Caco-2 (cell line): ENCODE data around the gene CBFB. TPM values are rescaled to one million over a fixed set of nuclear protein-coding genes. Genes with fewer than 3 reads are reported as not detected.

ENCODE experiments used
- BruUV-seq: library from RNA; stranded (reverse); fragments of 400-500 nt; replicated peaks from 2 replicates; lab custom pipeline; 2021; lab: Mats Ljungman, UMichigan
- CTCF ChIA-PET: fragments of 300-600 bp; sonication (Branson Sonifier 250); formaldehyde crosslinking; loops from one replicate; lab custom pipeline; 2022; ENCODE audit warnings: antibody characterized with exemption; lab: Charles Lee
- POLR2A ChIA-PET: fragments of 300-600 bp; sonication (Branson Sonifier 250); formaldehyde crosslinking; loops from one replicate; lab custom pipeline; 2022; ENCODE audit warnings: antibody characterized with exemption; lab: Charles Lee
- DNase-seq, 2 experiments: peaks; one replicate each; pipeline versions ENCODE4 v3.0.0 to v3.0.0-alpha.2; 2020 to 2022
- H3K27me3 ChIP-seq: replicated peaks from 2 replicates; pipeline ENCODE4 v1.6.0; 2011; ENCODE audit warnings: low read length; ENCODE audit not compliant: control insufficient read depth, insufficient read depth
- H3K36me3 ChIP-seq: 2 replicates; pipeline ENCODE4 v1.5.1; 2011; ENCODE audit warnings: low read length; ENCODE audit not compliant: control insufficient read depth, insufficient read depth
- H3K4me1 ChIP-seq: fragments of 250-450 bp; sonication (Bioruptor Pico); 2 replicates; pipeline ENCODE4 v1.5.1; 2020; ENCODE audit warnings: mild to moderate bottlenecking
- H3K4me3 ChIP-seq: 2 replicates; pipeline ENCODE4 v1.5.1; 2011; ENCODE audit warnings: low read depth, mild to moderate bottlenecking, control low read depth, low read length
- H3K9me3 ChIP-seq: fragments of 250-450 bp; sonication (Bioruptor Pico); 2 replicates; pipeline ENCODE4 v1.5.1; 2020; ENCODE audit warnings: mild to moderate bottlenecking, moderate library complexity
- H3K27ac Mint-ChIP-seq: one replicate; pipeline ENCODE4 v1.8.0; 2022; ENCODE audit warnings: mixed read lengths; ENCODE audit not compliant: unreplicated experiment
- H3K27me3 Mint-ChIP-seq: one replicate; pipeline ENCODE4 v1.8.0; 2022; ENCODE audit warnings: mixed read lengths; ENCODE audit not compliant: insufficient read depth, unreplicated experiment
- H3K36me3 Mint-ChIP-seq: one replicate; pipeline ENCODE4 v1.8.0; 2022; ENCODE audit warnings: mild to moderate bottlenecking, mixed read lengths; ENCODE audit not compliant: insufficient read depth, unreplicated experiment
- H3K4me1 Mint-ChIP-seq: one replicate; pipeline ENCODE4 v1.8.0; 2022; ENCODE audit warnings: low read depth, mixed read lengths; ENCODE audit not compliant: unreplicated experiment
- H3K4me3 Mint-ChIP-seq: one replicate; pipeline ENCODE4 v1.8.0; 2022; ENCODE audit warnings: mild to moderate bottlenecking, moderate library complexity, mixed read lengths; ENCODE audit not compliant: unreplicated experiment
- H3K9me3 Mint-ChIP-seq: one replicate; pipeline ENCODE4 v1.8.0; 2022; ENCODE audit warnings: mixed read lengths; ENCODE audit not compliant: unreplicated experiment
- intact Hi-C: fragments of 100-400 bp; cut with micrococcal nuclease; formaldehyde crosslinking; loops from one replicate; pipeline ENCODE4 v1.10.0; 2022; ENCODE audit not compliant: unreplicated experiment
- total RNA-seq: library from RNA; stranded (reverse); gene quantifications from 2 replicates; pipeline ENCODE4 v1.2.3, GENCODE V29; 2022
- TF ChIP-seq, protein P1 (sequence below), 2 experiments: fragments of 200-600 bp in 1 of 2; IDR thresholded peaks; 1 replicate in 1 of 2; 2 replicates in 1 of 2; pipeline versions ENCODE4 v1.5.1 to v1.8.0; 2011 to 2022; ENCODE audit warnings: antibody characterized with exemption in 1 of 2, control low read depth in 1 of 2, inconsistent platforms in 1 of 2, low read depth in 1 of 2, low read length in 1 of 2, mild to moderate bottlenecking in 1 of 2, moderate library complexity in 1 of 2; ENCODE audit not compliant: insufficient read depth in 1 of 2, severe bottlenecking in 1 of 2, unreplicated experiment in 1 of 2

Gene CBFB
- total RNA-seq, 1 experiment from 2014 or later = 102 TPM

- Mint-ChIP-seq H3K36me3 (peaks cover 37% of the 10 kb centered on the region), H3K9me3 (no peaks in the 10 kb centered on the region), H3K27ac (no peak overlapping the region), H3K4me1 (peaks cover 33% of the 10 kb centered on the region), H3K27me3 (no peaks in the 10 kb centered on the region), H3K4me3 (no peak overlapping the region)
- no peak overlapping the region for H3K4me3 ChIP-seq
- DNase-seq = no peak
- TF ChIP-seq, protein P1, sequence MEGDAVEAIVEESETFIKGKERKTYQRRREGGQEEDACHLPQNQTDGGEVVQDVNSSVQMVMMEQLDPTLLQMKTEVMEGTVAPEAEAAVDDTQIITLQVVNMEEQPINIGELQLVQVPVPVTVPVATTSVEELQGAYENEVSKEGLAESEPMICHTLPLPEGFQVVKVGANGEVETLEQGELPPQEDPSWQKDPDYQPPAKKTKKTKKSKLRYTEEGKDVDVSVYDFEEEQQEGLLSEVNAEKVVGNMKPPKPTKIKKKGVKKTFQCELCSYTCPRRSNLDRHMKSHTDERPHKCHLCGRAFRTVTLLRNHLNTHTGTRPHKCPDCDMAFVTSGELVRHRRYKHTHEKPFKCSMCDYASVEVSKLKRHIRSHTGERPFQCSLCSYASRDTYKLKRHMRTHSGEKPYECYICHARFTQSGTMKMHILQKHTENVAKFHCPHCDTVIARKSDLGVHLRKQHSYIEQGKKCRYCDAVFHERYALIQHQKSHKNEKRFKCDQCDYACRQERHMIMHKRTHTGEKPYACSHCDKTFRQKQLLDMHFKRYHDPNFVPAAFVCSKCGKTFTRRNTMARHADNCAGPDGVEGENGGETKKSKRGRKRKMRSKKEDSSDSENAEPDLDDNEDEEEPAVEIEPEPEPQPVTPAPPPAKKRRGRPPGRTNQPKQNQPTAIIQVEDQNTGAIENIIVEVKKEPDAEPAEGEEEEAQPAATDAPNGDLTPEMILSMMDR (IDR thresholded peaks at IDR 0.05; ENCODE audit: insufficient read depth in 1 of 2, low read depth in 1 of 2, low read length in 1 of 2, severe bottlenecking in 1 of 2, unreplicated experiment in 1 of 2) = no peak
- BruUV-seq = no TSS peak
- ChIA-PET POLR2A (no interaction called here), CTCF (interaction anchor here (0.6 to 1.4 kb wide), 2 partner anchors 12 to 138 kb away, joined by 3 to 5 read pairs; no protein-coding TSS in a partner anchor)
- H3K4me1 ChIP-seq = peaks cover 35% of the 10 kb centered on the region
- H3K36me3 ChIP-seq = 0 out of 2 replicates have a peak, but pooled peaks cover 2% of the 10 kb centered on the region
- H3K27me3 ChIP-seq = no peaks in the 10 kb centered on the region
- intact Hi-C loops = no loop called here
- H3K9me3 ChIP-seq = no peaks in the 10 kb centered on the region
These were observed 86.7 kb downstream of the CBFB start for GRCh38 chr16:67115639-67116038.

DNA sequence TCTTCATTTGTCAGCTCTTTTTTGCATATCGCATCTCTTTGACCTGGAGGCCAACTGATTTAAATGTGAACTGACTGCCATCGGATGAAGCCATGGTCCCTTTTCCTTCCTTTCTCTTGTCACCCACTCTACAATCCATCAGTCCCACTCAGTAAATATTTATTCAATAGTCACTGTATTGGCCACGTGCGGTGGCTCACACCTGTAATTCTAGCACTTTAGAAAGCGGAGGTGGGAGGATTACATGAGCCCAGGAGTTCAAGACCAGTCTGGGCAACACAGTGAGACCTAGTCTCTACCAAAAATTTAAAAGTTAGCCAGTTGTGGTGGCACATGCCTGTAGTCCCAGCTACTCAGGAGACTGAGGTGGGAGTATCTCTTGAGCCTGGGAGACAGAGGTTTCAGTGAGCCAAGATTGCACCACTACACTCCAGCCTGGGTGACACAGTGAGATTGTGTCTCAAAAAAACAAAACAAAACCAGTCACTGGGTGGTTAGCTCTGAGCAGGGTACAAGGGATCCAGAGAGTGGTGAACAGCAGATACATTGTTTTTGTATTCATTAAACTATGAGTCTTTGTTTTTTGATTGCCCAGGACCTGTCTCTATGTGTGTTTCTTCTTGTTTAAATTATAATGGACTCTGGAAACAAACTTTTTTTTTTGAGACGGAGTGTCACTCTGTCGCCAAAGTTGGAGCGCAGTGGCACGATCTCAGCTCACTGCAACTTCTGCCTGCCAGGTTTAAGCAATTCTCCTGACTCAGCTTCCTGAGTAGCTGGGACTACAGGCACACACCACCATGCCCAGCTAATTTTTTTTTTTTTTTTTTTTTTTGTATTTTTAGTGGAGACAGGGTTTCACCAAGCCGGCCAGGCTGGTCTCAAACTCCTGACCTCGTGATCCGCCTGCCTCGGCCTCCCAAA lies 87.7 kb downstream of the CBFB start:
- Histone ChIP-seq H3K36me3 (0 out of 2 replicates have a peak, but pooled peaks cover 2% of the 10 kb centered on the region), H3K27me3 (no peaks in the 10 kb centered on the region), H3K4me1 (peaks cover 25% of the 10 kb centered on the region), H3K9me3 (no peaks in the 10 kb centered on the region), H3K4me3 (no peak overlapping the region)
- POLR2A ChIA-PET = no interaction called here
- DNase-seq = no peak
- peaks cover 33% of the 10 kb centered on the region for H3K4me1 Mint-ChIP-seq
- no peaks in the 10 kb centered on the region for H3K9me3 Mint-ChIP-seq
- peaks cover 37% of the 10 kb centered on the region for H3K36me3 Mint-ChIP-seq
- H3K4me3 Mint-ChIP-seq = no peak overlapping the region
- intact Hi-C loops = no loop called here
- no peaks in the 10 kb centered on the region for H3K27me3 Mint-ChIP-seq
- CTCF ChIA-PET = interaction anchor here (0.7 to 1.4 kb wide), 3 partner anchors 13 to 99 kb away, joined by 3 to 5 read pairs (median 3); no protein-coding TSS in a partner anchor
- TF ChIP-seq, protein P1 (IDR thresholded peaks at IDR 0.05; ENCODE audit: insufficient read depth in 1 of 2, low read depth in 1 of 2, low read length in 1 of 2, severe bottlenecking in 1 of 2, unreplicated experiment in 1 of 2) = no peak
- BruUV-seq = no TSS peak
- no peak overlapping the region for H3K27ac Mint-ChIP-seq

DNA sequence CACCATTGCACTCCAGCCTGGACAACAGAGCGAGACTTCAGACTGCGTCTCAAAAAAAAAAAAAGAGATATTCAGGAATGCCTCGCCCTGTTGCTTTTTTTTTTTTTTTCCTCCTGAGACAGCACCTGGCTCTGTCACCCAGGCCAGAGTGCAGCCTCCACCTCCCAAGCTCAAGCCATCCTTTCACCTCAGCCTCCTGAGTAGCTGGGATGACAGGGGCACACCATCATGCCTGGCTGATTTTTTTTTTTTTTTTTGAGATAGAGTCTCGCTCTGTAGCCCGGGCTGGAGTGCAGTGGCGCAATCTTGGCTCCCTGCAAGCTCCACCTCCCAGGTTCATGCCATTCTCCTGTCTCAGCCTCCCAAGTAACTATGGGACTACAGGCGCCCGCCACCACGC lies 88.8 kb downstream of the CBFB start:
- Histone ChIP-seq H3K27me3 (no peaks in the 10 kb centered on the region), H3K9me3 (no peaks in the 10 kb centered on the region), H3K4me3 (no peak overlapping the region), H3K36me3 (0 out of 2 replicates have a peak, but pooled peaks cover 2% of the 10 kb centered on the region), H3K4me1 (peaks cover 18% of the 10 kb centered on the region)
- no peak overlapping the region for H3K4me3 Mint-ChIP-seq
- no peak for DNase-seq
- TF ChIP-seq, protein P1 (IDR thresholded peaks at IDR 0.05; ENCODE audit: insufficient read depth in 1 of 2, low read depth in 1 of 2, low read length in 1 of 2, severe bottlenecking in 1 of 2, unreplicated experiment in 1 of 2) = no peak
- CTCF ChIA-PET = interaction anchor here (0.7 to 0.8 kb wide), 4 partner anchors 10 to 100 kb away, joined by 3 read pairs; no protein-coding TSS in a partner anchor
- H3K36me3 Mint-ChIP-seq = peaks cover 45% of the 10 kb centered on the region
- no TSS peak for BruUV-seq
- H3K27ac Mint-ChIP-seq = no peak overlapping the region
- intact Hi-C loops = no loop called here
- H3K9me3 Mint-ChIP-seq = no peaks in the 10 kb centered on the region
- POLR2A ChIA-PET = interaction anchor here (0.5 kb wide), 2 partner anchors 51 to 293 kb away, joined by 4 to 5 read pairs; no protein-coding TSS in a partner anchor
- no peaks in the 10 kb centered on the region for H3K27me3 Mint-ChIP-seq
- peaks cover 24% of the 10 kb centered on the region for H3K4me1 Mint-ChIP-seq
